Hepatic stellate cell (primary cell): ENCODE results near the gene USP24.
A peak's percentile ranks its signal among the peaks of the same experiment; 100 is the strongest.
"Not testable (repeated sequence)": the region's sequence is repeated elsewhere in the genome, so short reads cannot be mapped to it uniquely, and the experiment has no call there.

Source experiments
- DNase-seq: peaks from one replicate; pipeline ENCODE4 v3.0.0; 2011; ENCODE audit warnings: low spot score

USP24 gene

DNA sequence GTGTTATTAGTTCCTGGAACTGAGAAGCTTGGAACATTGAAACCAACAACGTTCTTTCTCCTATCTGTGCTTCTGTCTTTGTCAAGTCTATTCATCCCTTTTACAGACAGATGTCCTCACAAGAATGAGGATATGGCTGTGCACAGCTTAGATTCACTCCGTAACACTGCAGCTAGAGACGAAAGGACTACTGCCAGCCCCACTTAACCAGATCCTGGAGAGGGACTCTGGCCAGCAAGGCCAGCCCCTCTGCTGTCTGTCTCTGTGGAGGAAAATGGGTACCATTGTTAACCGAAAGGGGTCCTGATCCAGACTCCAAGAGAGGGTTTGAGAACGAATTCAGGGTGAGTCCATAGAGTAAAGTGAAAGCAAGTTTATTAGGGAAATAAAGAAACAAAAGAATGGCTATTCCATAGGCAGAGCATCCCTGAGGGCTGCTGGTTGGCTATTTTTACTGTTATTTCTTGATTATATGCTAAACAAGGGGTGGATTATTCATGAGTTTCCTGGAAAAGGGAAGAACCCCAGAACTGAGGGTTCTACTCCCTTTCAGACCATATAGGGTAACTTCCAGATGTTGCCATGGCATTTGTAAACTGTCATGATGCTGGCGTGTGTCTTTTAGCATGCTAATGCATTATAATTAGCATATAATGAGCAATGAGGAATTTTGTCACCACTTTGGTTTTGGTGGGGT is 17.4 kb upstream of the USP24 start:
- DNase-seq = no peak

DNA sequence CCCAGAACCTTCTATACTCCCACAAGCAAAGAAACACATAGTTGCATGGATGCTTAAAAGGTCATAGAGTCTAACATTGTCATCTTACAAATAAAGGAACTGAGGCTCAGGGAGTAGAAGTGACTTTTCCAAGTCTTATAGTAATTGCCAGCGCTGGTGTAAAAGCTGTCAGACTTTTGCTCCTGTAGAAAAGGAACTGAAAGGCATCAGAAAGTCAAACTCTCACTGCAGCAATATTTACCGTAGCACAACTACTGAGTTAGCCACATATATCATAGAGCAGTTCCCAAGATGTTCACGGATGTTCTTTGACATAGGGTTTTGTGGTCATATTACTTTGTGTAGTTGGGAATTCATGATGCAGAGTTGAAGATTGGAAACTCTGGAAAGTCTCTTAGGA is 16.6 kb upstream of the USP24 start:
- no peak for DNase-seq

DNA sequence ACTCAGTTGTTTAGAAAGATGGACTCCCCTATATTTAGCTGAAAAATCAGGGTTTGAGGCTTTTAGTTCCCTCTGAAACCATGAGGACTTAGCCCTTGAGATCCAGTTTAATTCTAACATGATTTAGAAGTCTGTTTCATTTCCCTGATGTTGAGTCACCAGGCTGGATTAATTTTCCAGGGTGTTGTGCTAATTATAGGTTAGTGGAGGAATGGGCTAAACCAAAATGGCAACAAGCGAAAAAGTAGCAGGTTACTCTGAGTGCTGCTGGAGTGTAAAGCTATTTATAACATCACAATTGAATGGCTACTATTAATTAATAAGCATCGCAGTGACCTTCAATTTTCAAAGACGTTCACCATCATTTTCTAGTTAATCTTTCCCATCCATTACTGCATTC is 15.5 kb upstream of the USP24 start:
- no peak for DNase-seq

DNA sequence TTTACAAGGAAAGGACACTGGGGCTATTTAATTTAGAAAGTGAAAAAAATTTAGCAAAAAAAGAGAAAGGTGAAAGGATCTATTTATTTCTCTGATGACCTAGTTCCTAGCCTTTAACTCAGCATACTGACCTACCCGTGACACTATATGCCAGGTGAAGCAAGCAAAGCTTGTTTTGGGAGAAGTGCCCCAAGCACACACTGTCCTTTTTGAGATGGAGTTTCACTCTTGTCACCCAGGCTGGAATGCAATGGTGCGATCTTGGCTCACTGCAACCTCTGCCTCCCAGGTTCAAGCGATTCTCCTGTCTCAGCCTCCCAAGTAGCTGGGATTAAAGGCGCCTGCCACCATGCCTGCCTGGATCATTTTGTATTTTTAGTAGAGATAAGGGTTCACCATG is 14.6 kb upstream of the USP24 start:
- DNase-seq = not testable (repeated sequence)

DNA sequence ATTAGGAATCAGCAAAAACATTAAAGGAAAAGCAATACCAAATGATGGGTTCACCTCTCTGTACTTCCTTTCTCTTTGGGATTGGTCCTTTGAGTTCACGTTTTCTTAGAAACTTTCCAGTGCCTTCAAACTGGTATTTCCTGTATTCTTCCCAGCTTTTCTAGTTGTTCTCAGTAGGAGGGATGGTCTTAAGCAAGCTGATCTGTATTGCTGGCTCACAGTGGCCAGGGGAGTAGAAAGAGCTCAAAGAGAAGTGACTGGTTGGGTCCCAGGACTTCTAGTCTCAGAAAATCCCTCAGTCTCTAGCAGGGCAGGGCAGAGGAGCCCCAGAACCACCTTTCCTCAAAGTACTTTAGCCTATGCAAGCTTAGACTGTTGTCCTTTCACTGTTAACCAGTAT is 10.1 kb upstream of the USP24 start:
- DNase-seq = no peak

DNA sequence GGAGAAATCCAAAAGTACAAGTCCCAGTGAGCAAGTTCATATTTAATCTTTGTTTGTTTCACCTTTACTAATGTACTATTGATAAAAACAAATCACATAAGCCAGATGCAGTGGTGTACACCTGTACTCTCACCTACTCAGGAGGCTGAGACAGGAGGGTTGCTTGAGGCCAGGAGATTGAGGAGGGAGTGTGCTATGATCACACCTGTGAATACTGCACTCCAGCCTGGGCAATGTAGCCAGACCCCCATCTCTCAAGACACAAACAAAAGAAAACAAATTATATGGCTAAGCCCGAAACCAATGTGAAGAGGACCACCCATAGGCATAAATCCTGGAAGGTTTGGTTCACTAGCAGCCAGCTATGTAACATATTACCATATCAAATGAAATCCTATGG is 9.6 kb upstream of the USP24 start:
- DNase-seq = no peak

DNA sequence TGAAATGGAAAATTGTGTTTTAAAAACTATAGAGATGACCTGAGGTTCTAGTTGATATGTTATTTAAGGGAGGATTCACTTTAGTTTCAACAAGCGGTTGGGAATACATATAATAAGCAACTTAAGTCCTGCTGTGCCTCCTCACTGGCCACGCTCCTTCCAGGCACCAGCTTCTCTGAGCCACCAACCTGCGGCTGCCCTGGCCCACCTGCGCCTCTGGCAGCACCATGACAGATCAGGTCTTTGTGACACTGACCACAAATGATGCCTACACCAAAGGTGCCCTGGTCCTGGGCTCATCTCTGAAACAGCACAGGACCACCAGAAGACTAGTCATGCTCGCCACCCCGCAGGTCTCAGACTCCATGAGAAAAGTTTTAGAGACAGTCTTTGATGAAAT is 7.0 kb upstream of the USP24 start:
- no peak for DNase-seq

DNA sequence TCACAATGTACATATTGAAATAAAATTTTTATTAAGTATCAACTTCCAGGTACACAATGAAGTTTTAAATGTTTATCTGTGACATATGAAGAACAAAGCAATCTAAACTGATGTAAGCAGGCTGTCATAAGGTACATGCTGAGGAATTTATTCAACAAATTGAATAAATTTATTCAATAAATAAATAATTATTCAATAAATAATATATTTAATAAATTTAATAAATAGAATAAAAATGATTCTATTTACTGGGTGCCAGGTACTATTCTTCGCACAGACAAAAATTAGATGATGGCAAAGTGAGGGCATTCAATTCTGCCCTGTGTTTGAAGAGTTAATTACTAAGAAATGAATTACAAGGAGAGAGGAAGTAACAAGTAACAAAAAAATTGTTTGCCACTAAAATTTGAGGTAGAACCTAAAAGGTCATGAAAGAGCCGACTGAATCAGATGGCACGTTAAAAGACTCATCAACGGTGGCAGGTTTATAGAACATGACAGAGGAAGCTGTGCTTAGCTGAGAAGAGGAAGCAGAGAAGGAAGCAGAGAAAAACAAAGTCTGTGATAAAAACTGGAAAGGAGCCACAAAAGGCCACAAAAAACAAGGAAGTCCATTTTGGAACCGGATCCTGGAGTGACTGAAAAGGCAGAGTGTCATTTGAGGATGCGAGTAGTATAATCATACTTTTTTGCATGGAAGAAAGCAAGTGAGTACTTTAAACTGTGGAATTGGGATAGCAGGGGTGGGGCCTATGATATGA is 2.2 kb upstream of the USP24 start:
- DNase-seq = no peak

DNA sequence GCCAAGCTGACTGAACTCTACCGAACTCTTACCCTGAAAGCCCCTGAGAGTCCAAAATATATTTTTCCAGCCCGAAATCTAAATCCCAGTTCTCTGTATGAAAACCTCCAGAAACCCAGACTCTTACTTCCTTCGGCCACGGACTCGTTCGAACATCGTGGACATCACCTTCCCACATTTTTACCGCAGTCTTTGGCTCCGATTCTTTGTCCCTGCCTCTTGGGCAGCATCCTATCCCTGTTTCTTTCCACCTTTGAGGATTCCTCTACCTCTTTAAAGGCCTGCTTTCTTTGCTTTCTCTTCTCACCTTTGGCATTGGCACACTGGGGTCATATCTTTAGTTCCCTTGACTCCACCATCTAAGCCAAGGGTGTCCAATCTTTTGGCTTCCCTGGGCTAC is 932 bp upstream of the USP24 start:
- DNase-seq = no peak

DNA sequence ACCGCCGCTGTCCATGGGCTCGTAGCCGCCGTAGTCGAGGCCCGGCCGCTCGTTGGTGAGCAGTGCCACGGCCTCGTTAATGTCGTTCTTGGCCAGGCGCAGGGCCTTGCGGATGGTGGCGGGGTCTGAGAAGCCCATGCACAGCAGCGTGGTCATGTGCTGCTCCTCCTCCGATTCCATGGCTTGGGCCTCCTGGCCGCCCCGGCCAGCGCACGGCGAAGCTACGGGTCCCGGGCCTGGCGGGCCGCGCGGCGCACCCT is 300 bp downstream of the USP24 start:
- DNase-seq = peak; percentile 68

DNA sequence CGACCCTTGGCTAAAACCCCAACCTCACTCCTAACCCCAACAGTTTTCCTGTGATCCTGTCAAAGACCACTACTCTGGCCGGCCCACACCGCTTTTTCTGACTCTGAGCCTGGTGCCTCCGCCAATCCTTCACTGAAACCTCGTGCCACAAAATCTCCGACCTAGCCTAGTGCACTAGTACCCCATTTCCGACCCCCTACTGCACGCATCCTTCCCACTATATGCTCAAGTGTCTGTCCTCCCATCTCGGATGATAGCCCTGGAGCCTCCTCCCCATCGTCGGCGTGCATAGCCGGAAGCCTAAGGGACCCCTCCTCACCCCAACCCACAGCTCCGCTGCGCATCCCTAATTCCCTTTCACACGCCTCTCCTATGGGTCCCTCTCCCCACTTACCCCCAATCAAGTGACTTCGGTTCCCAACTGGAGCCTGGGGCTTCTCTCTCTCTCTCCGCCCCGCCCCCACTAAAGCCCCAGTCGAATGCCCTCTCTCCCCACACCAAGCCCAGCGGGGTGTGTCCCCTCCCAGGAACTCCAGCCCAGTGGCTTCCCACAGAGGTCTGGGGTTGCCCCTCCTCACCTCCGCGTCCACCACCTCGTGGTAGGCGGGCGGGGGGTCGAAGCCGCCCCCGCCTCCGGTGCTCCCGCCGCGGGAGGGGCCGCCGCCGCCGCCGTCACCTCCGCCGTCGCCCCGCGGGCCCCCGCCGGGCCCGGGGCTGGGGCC is 791 bp downstream of the USP24 start:
- DNase-seq = no peak

DNA sequence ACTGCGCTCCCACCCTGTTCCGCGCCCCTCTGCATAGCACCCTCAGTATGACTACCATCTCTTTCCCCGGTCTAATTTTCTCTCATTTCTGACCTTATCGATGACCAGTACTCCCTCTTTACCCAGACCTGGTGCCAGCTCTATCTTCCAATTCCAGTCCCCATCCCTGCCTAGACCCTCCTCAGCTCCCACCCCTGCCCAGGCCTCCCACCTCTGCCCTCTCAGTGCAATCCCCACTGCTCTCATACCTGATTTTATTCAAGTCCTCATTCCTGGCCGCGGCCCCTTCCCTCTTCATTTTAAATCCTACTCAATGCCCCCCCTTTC is 1.3 kb downstream of the USP24 start:
- DNase-seq = no peak

DNA sequence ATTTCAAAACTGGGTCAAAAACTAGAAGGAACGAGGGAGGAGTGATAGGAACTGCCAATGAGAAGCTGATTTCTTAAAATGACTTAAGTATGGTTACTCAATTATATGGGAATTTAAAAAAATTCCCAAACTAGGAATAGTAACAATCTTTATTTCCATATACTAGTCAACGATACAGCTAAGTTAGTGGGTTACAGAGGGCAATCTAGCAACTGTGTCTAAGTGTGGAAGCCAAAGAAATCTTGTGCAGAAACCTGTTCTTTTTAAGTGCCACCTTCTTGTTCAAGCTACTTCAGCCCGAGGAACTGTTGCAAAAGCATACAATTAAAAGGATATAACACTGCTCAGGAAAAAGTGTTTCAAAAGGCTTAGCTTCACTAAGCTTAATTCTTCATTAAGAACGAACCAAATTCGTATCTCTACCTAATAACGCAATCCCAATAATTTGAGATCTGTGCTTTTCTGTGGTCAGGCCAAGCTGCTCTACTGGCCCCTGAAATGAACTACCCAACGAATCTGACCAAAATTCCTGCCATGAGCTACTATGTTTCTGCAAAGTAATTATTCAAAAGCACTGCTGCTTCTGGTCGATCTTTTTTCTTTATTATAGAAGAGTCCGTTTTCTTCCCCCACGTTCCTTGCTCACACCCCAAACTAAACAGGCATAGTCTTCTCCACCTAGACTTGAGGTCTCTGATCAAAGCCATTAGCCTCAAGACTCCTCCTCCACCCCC is 1.8 kb downstream of the USP24 start:
- no peak for DNase-seq

DNA sequence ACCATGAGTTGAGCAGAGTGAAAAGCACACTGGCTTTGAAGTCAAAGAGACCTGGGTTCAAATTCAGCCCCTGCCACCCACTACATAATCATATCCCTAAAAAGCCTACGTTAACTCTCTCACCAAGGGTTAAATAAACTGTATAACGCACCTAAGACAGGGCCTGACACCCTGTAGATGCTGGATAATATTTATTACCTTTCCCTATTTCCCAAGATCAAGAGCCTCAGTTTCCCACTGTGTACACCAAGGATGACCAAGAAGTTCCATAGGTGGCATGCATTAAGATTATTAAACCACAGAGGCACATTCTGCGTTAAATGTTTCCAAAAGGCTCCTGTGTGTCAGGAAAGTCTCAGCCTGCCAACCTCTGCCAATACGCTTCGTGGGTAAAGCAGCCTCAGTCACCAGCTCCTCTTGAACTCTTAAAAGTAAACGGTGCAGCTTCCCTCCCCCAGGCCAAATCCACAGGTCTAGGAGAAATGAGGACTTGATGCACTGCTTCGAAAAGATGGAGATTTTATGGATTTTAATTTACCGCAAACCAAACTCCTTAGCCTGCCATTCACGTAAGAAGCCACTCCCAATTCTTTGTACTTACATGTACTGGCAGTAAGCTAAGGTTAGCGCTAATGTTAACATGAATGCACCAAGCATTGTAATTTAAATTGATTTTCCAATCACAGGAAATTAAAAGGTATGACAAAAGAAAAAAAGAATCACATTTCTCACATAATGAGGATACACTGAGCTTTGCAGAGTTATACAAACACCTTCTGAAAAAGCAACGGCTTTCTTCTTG is 2.6 kb downstream of the USP24 start:
- DNase-seq = no peak

DNA sequence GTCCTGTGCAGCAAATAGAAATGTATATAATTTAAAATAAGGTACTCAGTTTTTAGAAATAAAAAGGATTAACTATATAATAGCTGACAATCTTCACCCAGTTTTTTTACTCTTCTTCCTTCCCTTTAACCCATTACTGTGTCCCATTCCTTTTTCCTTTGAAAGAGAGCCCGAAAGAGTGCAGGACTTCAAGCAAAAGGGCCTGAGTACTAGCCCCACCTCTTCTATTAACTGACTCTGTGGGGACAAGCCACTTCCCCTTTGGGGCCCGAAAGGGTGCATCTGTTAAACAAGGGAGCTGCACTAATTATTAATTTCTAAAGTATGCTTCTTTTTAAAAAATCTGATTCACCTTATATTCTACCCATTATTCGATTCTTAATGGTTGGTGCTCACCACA is 3.3 kb downstream of the USP24 start:
- DNase-seq = no peak

DNA sequence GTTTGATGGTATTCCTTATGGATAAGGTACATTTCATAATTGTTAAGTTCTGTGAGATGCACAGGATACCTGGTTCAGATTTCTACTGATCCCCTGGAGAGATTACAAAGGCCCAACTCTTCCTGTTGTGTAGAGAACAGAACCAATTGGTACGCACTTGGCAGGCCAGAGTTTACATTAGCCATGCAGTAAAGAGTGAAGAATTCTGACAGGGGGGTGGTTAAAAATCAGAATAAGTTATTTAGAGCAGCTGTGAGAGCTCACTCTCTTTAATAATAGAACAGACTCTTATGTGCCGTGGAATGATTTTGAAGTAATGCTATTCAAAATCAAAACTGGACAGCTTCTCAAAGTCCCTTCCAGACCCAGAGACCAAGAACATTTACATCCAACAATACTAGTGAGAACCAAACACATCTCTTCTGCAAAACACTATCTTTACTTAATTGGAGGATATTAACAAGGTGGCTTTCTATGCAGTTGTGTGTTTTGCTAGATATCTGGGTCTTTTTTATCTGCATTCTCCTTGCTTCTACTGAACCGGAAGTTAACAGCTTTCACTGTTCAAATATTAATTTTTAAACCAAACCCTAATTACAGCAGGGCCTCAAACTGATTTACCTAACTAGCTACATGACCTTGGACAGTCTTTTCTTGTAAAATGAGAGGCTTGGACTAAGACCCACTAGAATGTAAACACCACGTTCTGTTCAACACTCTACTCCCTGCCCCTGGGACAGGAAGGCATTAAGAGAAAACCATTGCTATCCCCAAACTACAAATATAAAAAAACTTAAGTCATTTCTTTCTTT is 4.0 kb downstream of the USP24 start:
- no peak for DNase-seq

DNA sequence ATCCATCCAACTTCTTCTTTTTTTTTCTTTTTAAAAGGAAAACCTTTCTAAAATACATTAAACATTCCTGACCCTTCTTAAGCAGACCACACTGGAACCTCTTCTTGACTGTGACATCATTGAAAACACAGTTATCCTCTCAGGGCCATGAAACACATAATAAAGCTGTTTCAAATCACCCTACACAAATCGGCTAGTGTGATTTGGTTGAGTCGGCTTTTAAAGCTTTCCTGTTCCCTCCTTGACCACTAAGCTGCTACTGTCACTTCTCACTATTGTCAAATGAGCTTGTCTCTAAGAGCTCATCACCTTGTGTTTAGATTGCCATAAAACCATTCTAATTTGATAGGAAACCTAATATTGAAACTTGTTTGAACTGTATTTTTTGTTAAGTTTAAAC is 5.9 kb downstream of the USP24 start:
- DNase-seq = no peak

DNA sequence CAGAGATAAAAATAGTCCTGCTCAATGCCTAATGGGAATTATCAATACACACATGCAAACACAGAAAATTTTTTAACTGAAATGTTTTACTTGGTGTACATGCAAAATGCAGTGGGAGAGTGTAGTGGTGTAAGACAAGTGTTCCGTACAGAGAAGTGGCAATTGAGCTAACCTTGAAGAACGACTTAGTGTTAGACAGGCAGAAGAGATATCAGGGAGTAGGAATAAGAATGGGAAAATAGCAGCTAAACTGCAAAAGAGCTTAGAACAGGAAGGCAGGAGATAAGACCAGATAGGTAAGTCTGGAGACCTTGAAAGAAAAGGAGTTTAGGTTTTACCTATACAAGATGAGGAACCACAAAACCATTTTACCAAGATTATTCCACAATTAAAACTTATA is 9.0 kb downstream of the USP24 start:
- no peak for DNase-seq

DNA sequence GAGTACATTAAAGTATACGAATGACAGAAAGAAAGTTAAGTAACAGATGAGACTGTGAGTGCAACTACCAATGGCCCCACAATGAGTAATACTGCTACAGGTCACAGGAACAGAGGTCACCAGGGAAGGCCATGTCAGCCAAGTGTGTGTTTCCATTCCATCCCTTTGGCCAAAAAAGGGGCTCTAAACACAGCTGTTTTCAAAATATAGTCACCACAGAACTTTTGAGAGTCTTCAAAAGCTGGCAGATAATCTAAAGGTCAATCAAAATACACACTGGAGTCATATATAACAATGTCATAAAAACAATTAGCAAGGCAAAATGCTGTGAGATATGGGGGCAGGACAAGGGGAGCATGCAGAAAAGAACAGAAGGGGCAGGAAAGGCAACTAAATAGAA is 10.2 kb downstream of the USP24 start:
- DNase-seq = no peak

DNA sequence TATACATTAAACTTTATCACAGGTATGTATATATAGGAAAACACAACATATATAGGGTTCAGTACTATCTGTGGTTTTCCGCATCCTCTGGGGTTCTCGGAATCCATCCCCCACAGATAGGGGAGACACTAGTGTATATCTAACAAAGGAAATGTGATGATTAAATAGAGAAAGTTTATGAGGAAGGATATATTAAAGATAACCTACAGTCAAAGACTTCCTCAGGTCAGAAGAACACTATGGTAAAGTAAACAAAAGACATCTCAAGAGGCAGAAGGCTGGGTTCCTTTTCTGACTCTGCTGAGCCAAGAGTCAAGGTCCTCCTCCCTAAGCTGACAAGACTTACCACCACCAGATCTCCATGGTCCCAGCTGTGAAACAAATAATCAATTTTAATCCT is 12.1 kb downstream of the USP24 start:
- no peak for DNase-seq

DNA sequence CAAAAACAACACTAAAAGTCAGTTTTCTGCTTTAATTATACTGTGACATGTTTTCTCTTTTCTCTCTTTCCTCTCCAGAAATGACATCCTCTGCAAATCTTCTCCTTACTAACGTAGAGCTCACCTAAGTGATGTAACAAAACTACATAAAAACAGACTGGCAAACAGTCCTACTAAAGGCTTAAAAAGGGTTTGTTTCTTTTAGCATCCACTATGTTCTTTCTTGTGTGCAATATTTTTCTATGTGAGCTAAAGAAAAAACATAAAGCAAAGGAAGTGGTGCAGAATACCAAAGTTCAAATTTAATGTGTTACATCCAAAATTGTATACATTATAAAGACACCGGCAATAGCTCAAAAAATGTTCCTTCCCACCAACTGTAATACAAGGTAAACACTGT is 14.5 kb downstream of the USP24 start:
- no peak for DNase-seq
